DMS153 (cell line): ENCODE data around the gene GPR84.

Source experiments
- DNase-seq: peaks from one replicate; lab custom pipeline; 2025; lab: John Stamatoyannopoulos, UW

The GPR84 gene

DNA sequence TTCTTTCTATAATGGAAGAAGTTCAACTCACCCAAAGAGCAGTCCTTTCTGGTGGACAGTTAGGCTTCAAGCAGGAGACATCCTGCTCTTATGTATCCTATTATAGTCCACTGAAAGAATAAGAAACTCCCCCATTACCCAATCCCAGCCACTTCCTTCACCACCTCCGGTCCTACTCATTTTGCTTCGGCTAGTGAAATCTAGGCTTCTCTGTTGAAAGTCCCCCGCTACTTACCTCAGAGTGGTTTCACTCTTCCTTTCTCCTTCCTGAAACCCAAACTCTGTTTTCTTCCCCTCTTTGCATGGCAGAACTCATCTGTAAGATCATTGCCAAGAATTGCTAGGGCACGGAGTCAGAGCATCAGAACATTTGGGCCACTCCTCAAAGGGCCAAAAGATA is at the start of gene GPR84:
GPR84 (minus strand) TSS at position 74 of the 400 bp plus-strand sequence. CDS start 635 bp downstream, outside the sequence.
- DNase-seq, result no peak

DNA sequence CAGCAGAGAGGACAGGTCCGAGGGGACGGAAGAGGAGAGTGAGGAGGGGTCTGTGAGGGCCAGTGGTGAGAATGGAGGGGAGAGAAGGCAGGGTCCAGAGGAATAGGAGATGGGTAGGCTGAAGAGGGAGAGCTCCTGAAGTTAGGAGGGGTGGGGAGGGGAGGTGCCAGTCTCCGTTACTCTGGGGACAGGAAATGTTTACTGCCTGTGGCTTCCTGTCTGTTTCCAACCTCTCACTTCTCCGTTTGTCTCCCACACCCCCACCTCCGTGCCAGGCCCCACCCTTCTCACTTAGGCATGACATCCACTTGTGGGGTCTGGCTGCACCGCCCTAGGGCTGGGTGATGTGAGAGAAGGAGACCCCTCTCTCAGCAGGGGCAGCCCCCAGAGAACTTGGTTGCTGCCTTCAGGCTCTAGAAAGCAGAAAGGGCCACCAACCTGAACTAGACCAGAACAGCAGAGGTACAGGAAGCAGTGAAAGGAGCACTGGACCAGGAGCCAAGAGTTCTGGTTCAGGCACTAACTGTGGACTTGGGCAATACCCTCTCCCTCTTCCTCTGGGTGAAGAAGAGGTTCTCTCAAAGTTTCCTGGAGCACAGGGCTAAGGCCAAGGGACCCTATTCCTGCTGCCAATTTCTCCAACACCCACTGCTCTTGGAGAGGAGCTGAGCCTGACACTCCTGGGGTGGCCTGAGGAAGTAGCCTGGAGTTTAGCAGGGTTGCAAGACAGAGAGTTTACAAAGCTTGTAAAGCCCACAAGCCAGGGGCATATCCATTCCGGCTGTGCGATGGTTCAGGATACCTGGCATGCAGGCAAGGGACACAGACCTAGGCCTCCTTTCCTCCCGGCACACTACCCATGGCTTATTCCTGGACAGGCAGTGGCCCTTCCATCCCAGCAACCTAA is 49.3 kb upstream of the GPR84 start:
- no peak for DNase-seq

DNA sequence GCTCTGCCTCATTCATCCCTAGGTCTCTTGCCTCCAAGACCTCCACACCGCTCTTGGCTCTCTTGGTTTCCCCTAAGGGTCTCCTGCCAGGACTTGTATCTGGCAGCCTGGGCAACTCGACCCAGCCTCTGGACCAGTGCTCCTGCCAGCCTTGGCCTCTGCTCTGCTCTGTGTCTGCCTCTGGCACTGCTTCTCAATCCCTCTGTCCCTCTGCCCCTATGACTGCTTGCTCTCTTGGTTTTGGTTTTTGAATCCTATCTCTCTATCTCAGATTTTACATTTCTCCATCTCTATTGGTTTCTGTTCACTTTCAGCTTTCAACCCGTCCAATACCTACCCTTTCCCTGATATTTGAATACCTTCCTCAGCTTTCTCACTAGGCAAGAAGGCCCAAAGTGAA is 48.5 kb upstream of the GPR84 start:
- DNase-seq, result no peak

DNA sequence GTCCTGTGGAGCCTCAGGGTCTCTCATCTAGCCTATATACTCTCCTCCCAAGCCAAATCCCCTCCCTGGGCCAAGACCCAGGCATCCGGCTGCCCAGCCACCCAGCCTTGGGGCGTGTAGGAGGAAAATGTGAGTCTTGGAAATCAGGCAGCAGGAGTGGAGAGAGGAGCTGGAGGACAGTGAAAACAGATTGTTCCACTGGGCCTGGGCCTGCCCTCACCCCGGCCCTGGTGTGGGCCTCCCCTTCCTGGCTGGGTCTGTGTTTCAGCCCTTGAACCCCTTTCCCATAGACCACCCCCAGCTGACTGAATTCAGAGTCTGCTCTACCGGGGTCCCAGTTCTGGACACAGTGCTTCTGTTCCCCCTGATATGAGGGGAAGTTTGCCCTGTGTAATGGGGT is 48.1 kb upstream of the GPR84 start:
- DNase-seq, result no peak

DNA sequence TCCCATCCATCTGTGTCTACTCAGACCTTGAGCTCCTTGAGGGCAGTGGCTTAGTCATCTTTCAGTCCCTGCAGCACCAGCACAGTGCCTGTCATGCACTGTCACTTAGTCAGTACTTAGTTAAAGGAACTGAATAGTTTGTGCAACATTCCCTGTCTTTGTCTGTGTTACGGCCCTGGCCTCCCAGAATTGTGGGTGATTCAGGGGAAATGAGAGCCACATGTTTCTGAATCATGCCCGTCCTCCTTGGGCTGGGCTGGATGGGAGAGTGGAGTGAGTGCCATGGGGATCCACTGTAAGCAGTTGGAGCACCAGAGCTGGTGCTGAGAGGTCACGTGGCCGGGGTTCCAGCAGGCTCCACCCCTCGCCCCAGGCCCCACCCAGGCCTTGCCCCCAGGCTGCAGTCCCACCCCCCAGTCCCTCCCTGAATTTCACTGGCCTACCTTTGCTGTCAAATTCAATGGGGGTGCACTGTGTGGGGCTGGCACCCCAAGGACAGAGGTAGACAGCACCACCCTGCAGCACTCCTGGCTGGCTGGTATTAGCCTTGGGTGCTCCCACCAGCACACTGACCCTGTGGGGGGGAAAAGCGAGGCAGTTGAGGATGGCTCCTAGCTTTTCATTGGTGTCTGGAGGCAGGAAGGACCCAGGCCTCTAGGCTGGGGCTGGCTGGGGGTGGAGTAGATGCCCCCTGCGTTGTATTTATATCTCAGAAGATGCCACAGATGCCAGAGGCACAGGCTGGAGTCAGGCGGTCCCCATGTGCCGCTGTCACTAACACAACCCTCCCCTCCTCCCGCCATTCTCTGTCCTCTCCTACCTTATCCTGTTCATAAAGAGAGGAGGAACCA is 47.3 kb upstream of the GPR84 start:
- DNase-seq, result no peak

DNA sequence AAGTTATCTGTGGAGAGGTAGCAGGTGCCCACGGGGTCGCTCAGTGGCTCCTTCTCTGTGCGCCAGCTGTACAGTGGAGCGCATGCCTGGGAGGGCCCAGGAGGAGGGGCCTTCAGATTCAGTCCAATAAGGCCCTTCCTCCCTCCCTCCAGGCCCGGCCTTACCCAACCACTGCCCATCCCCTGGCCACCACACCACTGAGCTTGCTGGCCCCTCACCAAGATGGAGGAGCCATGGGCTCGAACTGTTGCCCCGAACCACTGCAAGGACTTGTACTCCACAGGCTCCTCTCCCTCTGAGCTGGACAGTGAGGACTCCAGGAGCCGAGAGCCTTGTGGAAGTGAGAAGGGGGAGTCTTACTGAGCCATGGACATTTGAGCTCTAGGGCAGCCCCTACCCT is 45.0 kb upstream of the GPR84 start:
- DNase-seq, result no peak

DNA sequence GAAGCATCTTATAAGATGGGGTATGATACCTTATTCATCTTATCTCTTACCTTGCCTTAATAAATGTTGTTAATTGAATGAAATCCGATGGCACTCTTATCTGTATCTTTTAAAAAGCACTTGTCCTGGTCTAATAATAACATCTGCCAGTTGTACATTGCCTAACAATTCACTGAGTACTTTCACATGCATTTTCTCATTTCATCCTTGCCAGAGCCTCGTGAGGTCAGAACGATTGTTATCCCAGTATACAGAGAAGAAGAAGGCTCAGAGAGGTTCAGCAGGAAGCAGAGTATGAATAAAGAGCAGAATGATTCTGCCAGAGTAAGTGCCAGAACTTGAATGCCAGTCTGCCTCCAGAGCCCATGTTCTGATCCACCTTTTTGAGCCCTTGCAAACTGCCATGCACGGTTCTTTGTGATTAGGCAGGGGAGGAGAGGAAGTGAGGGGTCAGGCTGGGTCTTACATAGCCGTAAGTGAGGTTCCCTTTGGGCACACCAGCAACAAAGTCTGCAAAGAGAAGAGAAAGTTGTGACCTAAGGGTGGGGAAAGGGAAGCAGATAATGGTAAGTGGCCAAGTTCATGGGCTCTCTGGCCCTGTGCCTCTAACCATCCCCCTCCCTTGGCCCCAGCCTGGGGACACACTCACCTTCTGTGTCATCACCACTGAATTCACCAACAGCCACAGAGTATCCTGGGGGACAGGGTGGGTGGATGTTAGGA is 43.1 kb upstream of the GPR84 start:
- DNase-seq, result no peak

DNA sequence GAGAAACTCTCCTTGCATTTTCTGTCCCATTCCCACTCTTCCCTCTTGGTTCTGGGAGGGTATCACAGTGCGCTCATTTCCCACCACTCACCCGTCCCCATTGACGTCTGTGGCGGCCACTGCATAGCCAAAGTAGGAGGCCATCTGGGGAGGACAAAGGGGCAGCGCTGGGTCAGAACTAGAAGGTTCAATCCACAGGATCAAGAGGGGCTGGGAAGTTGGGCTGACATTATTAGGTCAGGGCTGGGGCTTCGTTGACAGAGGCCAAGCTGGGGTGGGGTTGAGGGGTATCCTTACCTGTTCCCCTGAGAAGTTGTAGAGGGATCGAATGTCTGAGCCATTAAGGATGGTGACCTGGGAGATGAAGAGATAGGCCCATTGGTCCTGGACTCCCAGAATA is 41.3 kb upstream of the GPR84 start:
- no peak for DNase-seq

DNA sequence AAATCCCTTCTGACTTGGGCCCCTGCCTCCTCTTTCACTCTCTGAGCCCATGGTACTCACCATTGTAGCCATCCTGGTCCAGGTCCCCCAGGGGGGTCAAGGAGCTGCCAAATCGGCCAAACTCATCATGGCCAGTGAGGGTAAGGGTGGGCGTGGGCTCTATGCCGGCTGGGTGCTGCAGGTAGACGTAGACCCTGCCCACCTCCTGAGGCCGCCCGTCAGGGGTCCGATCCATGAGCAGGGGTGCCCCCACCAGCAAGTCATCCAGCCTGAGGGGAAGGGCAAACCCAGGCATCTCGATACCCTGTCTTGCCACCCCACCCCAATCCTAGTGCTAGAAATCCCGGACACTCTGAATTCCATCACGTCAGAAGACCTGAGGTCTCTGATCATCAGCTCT is 40.8 kb upstream of the GPR84 start:
- DNase-seq, result no peak

DNA sequence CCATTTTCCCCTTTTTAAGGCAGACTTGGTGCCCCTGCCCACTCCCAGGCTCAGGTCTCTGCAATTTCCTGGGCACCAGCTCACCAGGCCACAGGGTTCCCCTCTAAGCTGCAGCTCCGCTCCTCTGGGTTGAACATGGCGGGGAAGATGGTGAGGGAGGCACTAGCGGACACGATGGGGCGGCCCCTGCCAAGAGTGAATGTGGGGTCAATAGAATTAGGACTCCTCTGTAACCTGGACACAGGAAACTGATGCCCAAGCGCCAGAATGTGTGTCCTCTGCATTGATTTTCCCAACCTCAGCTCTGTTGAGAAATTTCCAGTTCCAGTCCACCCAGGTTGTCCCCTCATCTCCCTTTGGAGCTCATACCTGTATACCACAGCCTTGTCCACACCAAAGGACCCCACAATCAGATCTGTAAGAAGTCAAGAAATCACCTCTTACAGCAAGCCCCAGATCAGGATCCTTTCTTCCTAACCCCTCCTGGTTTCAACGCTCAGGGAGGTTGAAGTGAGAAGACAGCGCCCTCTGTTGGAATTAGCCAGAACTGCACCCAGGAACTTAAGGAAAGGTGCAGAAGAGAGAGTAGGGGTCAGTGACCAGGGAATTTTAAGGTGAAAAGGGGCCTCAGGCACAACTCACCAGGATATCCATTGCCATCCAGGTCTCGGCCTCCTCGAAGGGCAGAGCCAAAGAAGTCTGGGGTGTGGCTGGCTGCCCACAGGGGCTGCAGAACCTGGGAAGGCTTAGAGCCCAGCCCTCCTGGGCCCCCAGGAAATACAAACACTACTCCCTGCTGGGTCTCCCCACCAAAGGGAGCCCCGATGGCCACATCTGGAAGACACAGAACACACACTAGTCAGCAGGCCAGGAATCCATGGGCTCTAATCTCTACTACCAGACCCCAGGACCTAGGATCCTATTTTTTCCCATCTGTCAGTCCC is 40.0 kb upstream of the GPR84 start:
- DNase-seq, result no peak

DNA sequence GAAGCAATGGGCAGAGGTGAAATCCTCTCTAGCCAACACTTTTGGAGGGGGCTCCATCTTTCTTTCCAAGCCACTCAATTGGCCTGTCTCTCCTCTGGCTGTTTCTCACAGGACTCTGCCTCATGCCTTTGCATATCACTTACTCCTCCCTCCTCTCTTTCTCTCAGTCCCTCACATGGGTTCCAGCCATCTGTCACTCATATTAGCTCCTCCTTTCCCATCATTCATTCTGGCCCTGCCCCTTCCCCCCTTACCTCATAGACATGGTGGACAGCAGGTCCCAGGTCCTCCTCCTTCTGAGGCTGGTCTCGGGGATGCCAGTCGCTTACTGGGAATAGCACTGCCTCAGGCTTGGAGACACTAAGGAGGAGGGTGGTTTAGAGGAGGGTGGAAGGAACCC is 36.8 kb upstream of the GPR84 start:
- no peak for DNase-seq

DNA sequence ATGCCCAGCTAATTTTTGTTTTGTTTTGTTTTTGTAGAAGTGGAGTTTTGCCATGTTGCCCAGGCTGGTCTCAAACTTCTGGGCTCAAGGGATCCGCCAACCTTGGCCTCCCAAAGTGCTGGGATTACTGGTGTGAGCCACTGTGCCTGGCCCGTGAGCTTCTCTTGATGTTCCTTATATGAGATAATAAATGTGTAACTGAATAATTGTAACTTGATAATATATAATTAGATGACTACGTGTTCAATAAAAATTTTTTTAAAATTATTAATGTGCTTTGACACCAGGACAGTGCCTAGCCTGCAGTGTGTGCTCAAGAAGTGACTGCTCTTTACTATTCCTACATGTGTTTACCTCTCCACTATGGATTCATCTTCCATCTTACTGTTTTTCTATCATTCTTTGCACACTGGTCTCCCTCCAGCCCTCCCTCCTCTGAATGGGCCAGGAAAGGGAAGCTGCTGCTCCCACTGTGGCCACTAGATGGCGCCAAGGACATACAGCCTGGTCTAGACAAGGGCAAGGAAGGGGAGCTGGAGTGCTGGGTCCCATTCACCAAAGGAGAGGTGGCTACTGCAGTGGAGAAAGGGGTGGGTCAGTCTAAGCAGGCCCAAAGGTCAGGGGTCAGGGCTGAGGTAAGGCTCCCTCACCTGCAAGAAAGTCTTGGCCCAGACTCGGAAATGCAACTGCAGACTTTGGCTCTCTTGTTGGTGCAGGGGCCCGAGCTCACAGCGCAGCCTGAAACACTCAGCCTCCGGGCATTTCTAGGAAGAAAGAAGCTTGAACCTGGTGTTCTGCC is 34.9 kb upstream of the GPR84 start:
- DNase-seq, result peak; percentile 29

DNA sequence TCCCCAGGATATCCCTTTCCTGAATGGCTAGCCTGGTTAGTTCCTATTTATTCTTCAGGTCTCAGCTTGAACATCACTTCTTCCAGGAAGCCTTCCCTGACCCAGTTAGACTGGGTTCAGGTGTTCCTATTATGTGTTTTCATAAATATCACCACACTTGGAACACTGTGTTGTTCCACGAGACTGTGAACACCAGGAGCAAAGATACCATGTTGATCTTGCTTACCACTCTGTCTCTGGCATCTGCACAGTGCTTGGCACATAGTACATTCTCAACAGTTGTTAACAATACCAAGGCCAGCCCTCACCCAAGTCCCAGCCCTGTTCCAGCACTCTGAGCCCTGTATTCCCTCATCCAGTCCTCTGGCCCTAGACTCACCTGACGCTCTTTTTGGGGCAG is 33.9 kb upstream of the GPR84 start:
- DNase-seq, result no peak

DNA sequence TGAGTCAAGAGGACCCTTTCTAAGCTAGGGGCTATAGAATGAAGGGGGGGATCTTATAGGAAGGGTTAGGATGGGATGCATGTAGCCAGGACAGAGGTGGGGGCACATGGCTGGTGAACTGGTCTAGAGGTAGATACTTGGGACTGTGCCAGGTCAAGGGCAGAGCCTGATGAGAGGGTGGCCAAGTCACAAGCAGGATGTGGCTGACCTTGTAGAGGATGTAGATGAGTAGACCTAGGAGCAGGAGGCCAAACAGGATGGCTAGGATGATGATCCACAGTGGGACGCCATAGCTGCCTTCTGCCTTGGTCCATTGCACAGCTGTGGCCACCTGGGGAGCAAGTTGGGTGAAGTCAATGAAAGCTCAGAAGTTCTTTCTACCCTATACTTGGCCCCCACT is 32.9 kb upstream of the GPR84 start:
- DNase-seq, result no peak

DNA sequence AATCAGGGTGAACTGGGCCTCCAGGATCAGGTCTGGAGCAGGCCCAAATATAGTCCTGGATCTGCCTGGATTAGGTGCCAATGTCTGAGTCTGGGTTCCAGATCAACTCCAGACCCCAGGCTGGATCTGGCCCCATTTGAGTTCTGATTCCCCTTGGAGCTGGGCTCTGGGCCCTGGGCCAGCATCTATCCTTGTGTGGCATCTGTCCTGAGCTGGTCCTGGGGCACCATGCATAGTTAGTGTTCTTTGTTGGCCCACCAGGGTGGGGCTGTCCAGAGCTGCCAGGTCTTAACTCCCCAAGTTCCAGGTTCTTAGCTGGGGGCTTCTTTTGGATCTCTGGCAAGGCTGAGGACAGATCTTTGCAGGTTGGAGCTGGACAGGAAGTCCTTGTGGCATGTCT is 31.3 kb upstream of the GPR84 start:
- no peak for DNase-seq

DNA sequence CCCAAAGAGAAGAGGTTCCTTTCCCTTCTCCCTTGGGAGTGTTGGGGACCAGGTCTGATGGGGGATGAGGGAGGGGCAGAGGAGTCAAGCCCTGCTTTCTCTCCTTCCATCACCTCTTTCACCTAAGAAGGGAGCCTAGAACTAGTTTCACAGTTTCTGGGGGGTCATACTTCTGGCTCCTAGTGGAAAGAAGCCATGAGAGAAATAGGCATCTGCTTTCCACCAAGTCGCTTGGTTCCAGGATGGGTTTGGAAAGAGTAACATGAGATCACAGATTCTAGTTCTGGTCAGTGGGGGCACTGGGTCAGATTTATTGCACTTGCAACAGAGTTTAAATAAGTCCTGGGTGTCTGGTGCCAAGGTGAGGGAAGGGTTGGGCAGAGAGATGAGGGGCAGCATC is 30.7 kb upstream of the GPR84 start:
- no peak for DNase-seq

DNA sequence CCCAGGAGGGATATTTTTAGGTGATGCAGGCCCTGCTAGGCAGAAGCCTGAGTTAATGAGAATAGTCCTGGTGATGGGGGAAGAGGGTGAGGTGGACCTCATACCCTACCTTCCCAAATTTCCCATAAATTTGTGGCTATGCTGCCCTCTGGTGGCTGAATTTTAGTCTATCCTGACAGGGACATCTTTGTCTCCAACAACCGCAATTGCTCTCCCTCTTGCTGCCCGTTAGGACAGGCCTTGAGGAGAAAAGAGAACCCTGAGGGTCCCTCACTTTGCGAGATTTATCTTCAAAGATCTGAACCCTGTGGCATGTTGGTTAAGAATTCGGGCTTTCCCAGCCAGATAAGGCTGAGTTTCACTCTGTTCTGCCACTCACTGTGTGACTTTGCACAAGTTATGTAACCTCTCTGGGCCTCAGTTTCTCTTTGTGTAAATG is 30.0 kb upstream of the GPR84 start:
- DNase-seq, result peak; percentile 9

DNA sequence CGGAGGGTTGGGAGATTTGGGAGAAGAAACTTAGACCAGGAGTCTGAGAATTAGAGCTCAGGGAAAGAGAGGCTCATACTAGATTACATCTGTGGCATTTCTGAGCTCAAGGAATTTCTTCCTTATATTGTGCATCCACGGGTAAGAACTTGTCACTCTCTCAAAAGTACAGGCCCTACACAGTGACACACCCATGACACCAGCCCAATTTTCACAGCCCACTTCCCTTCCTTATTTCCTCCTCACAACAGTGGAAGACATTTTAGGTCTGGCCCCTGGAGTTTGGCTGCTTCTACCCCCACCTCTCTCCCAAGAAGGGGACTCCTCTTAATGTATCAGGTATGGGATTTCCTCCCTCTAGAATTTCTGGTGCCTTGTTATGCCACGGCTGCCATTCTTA is 29.5 kb upstream of the GPR84 start:
- DNase-seq, result no peak

DNA sequence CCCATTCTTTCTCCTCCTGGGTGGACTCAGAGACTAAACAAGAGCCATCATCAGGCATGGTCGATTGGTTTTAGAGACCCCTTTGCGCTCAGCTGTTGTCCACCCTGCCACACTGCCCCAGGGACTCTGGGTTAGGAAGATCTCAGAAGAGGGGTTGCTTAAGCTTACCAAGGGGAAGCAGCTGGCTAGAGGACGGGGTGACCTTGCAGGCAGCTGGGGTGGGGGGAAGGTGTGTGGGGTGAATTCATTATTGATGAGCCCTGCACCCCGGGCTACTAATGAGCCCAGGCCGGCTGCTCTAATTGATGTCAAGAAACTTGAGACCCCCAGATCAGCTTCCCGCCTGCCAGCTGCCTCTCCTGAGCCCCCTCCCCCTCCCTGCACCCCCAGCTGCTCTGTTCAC is 28.9 kb upstream of the GPR84 start:
- DNase-seq, result no peak

DNA sequence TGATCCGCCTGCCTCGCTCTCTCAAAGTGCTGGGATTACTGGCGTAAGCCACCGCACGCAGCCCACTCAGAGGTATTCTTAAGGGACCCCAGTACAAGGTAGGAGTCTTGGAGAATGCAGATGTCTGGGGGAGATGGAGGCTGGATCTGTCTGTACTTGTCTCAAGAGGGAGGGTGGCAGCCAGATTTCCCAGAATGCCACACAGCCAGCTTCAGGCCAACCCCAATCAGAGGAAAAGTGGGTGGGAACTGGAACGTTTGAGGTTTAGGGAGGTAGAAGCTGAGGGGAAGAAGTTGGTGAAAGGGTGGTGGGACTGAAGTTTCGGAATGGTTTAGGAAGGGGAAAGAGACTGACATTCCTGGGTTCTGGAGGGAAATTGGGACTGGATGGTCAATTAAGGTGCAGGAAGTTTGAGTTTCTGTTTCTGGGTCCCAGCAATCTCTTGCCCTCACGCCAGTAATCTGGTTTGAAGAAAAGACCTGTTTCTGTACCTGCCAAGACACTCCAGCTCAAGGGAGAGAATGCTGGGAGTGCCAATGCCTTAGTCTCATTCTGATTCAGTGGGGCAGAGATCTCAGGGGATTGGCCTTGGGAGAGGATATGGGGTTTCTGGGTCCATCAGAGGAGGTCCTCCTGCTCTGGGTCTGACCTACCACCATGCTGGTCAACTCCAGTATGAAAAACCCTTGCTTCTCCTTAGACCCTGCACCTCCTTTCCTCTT is 28.4 kb upstream of the GPR84 start:
- no peak for DNase-seq
